Mesendoderm (in vitro differentiated cells): ENCODE results near the gene SULT4A1. TPM values are rescaled to one million over a fixed set of nuclear protein-coding genes. Genes with fewer than 3 reads are reported as not detected.

ENCODE experiments used
- small RNA-seq: library from polyadenylated mRNA; stranded (forward); fragments of <200 nt; extraction: miRNeasy Mini kit (QIAGEN cat#:217004); gene quantifications from one replicate; pipeline ENCODE3, GENCODE V24; 2013; ENCODE audit not compliant: insufficient read depth

The SULT4A1 gene

Small RNA genes lying within 50 kb of the gene (small RNA-seq; reads per million reads assigned to genes)
- gene HMGN2P9, result not detected
